ENCODE measurements around the gene ZNF786. TPM values are rescaled to one million over a fixed set of nuclear protein-coding genes. Genes with fewer than 3 reads are reported as not detected.

ZNF786 gene
- total and polyA plus RNA-seq, 10 of the 15 experiments (the other 5 are each of a cell fraction or from before 2014, with no cell fraction given): 0.47 to 7.0 (median 4.2) TPM

- no peak; the same call in 1 of the 2 replicates for TF ChIP-seq ESRRA (IDR thresholded peaks at IDR 0.05; ENCODE audit: low read length)
- TF ChIP-seq ZNF622 (IDR thresholded peaks at IDR 0.05): no peak
- TF ChIP-seq PBX3 (IDR thresholded peaks at IDR 0.05; ENCODE audit: insufficient replicate concordance, low read depth, low read length): no peak
- TF ChIP-seq, protein P1, sequence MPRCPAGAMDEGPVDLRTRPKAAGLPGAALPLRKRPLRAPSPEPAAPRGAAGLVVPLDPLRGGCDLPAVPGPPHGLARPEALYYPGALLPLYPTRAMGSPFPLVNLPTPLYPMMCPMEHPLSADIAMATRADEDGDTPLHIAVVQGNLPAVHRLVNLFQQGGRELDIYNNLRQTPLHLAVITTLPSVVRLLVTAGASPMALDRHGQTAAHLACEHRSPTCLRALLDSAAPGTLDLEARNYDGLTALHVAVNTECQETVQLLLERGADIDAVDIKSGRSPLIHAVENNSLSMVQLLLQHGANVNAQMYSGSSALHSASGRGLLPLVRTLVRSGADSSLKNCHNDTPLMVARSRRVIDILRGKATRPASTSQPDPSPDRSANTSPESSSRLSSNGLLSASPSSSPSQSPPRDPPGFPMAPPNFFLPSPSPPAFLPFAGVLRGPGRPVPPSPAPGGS (IDR thresholded peaks at IDR 0.05; ENCODE audit: borderline replicate concordance, insufficient read depth, low read depth, low read length, poor library complexity, severe bottlenecking): no peak
- TF ChIP-seq RUNX3 (IDR thresholded peaks at IDR 0.05; ENCODE audit: low read length): peak; percentile 2; the same call in 1 of the 2 replicates
- no peak for TF ChIP-seq TCF7 (IDR thresholded peaks at IDR 0.05; ENCODE audit: borderline replicate concordance)
- TF ChIP-seq, protein P2, sequence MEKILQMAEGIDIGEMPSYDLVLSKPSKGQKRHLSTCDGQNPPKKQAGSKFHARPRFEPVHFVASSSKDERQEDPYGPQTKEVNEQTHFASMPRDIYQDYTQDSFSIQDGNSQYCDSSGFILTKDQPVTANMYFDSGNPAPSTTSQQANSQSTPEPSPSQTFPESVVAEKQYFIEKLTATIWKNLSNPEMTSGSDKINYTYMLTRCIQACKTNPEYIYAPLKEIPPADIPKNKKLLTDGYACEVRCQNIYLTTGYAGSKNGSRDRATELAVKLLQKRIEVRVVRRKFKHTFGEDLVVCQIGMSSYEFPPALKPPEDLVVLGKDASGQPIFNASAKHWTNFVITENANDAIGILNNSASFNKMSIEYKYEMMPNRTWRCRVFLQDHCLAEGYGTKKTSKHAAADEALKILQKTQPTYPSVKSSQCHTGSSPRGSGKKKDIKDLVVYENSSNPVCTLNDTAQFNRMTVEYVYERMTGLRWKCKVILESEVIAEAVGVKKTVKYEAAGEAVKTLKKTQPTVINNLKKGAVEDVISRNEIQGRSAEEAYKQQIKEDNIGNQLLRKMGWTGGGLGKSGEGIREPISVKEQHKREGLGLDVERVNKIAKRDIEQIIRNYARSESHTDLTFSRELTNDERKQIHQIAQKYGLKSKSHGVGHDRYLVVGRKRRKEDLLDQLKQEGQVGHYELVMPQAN (conservative IDR thresholded peaks at IDR 0.05): no peak; the same call in 1 of the 2 replicates
- no peak for TF ChIP-seq FOS (IDR thresholded peaks at IDR 0.05; ENCODE audit: borderline replicate concordance, extremely low read depth, insufficient read length)
These were observed at the start of gene ZNF786 (continued) for GRCh38 chr7:149090397-149091195.
